ENCODE results near the gene MSRB3.

Gene MSRB3

DNA sequence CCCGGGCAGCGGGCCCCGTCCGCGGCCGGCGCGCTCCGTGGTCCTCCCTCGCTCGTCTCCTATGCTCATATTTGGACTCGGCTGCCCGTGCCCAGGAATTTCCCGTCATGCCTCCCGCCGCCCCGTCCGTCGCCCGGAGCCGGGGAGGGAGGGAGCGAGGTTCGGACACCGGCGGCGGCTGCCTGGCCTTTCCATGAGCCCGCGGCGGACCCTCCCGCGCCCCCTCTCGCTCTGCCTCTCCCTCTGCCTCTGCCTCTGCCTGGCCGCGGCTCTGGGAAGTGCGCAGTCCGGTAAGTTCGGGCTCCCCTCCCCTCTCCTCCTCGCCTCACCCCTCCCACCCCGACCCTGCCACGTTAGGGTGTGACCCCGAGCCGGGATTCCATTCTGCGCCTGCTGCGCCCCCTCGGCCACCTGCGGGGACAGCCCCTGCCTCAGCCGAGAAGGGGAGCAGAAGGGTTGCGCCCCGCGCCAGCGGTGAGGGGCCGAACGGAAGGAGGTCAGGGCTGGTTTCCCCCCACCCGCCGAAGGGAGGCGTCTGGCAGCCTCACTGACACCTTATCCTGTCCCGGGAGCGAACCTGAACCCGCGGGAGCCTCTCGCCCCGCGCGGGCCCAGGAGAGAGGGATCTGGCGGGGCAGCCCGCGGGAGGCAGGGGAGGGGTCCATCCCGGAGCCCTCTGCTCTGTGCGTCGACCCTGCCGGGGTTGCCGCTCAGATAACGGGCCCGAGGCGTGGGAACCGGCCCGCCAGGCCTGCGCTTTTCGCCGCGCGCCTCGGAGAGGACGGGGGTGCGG lies at the start of gene MSRB3:
Gene MSRB3, plus strand, starts transcription at position 108 of the 793 bp plus-strand sequence. CDS start 29,897 bp downstream, outside the sequence.
- Histone ChIP-seq H3K9me3 (ENCODE audit: low read length) (no peaks in the 10 kb centered on the region), H2AFZ (ENCODE audit: low read depth, low read length) (peak within 1 kb of the TSS; percentile 98), H3K36me3 (ENCODE audit: insufficient read depth, low read length) (no peaks in the 10 kb centered on the region), H3K4me1 (ENCODE audit: insufficient read depth, low read length) (peaks cover 7% of the 10 kb centered on the region), H3K27me3 (ENCODE audit: insufficient read depth, low read length) (no peaks in the 10 kb centered on the region), H3K4me3 (ENCODE audit: low read length) (peak within 1 kb of the TSS; percentile 71)

- Histone ChIP-seq H3K27me3 (ENCODE audit: insufficient read depth, low read length) (no peaks in the 10 kb centered on the region), H3K4me3 (ENCODE audit: low read length) (no peak overlapping the region), H2AFZ (ENCODE audit: low read depth, low read length) (no peak overlapping the region), H3K4me1 (ENCODE audit: insufficient read depth, low read length) (no peaks in the 10 kb centered on the region), H3K36me3 (ENCODE audit: insufficient read depth, low read length) (peaks cover 14% of the 10 kb centered on the region), H3K9me3 (ENCODE audit: low read length) (peaks cover 7% of the 10 kb centered on the region)
These were observed 49.0 kb upstream of the MSRB3 start for GRCh38 chr12:65229441-65229840.

GRCh38 chr12:65232476-65233077 lies 45.9 kb upstream of the MSRB3 start:
- H3K36me3 ChIP-seq (ENCODE audit: insufficient read depth, low read length): peaks cover 13% of the 10 kb centered on the region
- peaks cover 6% of the 10 kb centered on the region for H3K9me3 ChIP-seq (ENCODE audit: low read length)
- no peaks in the 10 kb centered on the region for H3K4me1 ChIP-seq (ENCODE audit: insufficient read depth, low read length)
- H3K4me3 ChIP-seq (ENCODE audit: low read length): no peak overlapping the region
- no peaks in the 10 kb centered on the region for H3K27me3 ChIP-seq (ENCODE audit: insufficient read depth, low read length)
- H2AFZ ChIP-seq (ENCODE audit: low read depth, low read length): no peak overlapping the region

DNA sequence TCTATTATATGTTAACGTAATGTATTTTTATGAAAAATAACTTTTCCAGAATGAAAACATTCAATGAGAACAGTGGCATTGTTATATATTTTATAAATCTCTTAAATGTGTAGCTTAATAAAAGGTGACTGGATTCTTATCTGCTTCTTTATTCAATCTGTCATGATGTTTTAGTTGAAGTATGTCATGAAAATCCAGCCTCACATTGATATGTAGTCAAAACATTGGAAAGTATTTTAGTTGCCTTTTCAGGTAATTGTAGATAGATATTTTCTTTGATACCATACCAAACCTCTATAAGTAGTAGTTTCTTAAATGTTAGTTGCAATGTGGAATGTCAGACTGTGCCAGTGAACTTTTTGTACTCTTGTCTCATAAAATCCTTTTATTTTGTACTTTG lies 41.3 kb upstream of the MSRB3 start:
- Histone ChIP-seq H3K9me3 (ENCODE audit: low read length) (no peaks in the 10 kb centered on the region), H3K36me3 (ENCODE audit: insufficient read depth, low read length) (peaks cover 13% of the 10 kb centered on the region), H3K27me3 (ENCODE audit: insufficient read depth, low read length) (no peaks in the 10 kb centered on the region), H2AFZ (ENCODE audit: low read depth, low read length) (no peak overlapping the region), H3K4me1 (ENCODE audit: insufficient read depth, low read length) (no peaks in the 10 kb centered on the region), H3K4me3 (ENCODE audit: low read length) (no peak overlapping the region)

GRCh38 chr12:65238609-65239008 lies 39.9 kb upstream of the MSRB3 start:
- H3K9me3 ChIP-seq (ENCODE audit: low read length): no peaks in the 10 kb centered on the region
- no peak overlapping the region for H3K4me3 ChIP-seq (ENCODE audit: low read length)
- no peak overlapping the region for H2AFZ ChIP-seq (ENCODE audit: low read depth, low read length)
- no peaks in the 10 kb centered on the region for H3K27me3 ChIP-seq (ENCODE audit: insufficient read depth, low read length)
- no peaks in the 10 kb centered on the region for H3K4me1 ChIP-seq (ENCODE audit: insufficient read depth, low read length)
- H3K36me3 ChIP-seq (ENCODE audit: insufficient read depth, low read length): peaks cover 21% of the 10 kb centered on the region

DNA sequence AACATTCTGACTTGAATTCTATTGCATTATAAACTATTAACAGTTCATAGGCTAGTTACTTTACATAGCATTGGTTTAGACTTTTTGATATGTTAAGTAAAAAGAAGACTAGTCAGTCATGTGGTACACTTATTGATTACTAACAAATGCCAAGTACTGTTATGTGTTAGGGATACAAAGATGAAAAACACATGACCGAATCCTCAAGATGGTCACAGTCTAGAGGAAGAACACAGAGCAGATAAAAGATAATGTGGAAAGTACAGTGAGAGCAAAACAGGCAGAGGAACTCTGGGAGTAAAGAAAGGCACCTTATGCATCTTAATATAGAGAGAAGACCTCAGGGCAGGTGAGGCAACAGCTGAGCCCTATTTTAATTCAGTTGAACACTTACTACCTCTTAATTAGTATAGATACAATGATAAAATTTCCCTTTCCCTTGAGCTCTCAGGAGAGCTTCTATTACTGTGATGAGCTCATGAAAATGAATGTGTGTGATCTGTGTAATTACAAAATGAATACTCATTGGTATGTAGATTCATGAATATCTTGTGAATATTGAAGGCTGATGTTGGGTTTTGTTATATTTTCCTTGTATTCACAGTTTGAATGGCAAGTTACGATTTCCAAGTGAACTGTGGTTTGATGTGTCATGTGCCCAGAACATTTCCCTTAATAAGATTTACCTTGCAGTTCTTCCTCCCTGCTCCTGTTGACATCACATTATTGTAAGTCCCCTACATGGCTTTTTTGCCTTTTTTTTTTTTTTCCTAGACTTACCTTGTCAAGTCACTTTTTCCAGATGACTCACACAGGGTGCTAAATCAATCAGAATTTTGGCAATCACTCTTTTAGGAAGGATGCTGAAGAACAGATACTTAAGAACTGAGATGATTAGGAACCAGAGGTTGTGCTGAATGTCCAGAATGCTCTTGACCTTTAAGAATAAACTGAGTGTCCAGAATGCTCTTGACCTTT lies 29.5 kb upstream of the MSRB3 start:
- Histone ChIP-seq H3K36me3 (ENCODE audit: insufficient read depth, low read length) (peaks cover 23% of the 10 kb centered on the region), H3K27me3 (ENCODE audit: insufficient read depth, low read length) (no peaks in the 10 kb centered on the region), H3K4me3 (ENCODE audit: low read length) (no peak overlapping the region), H2AFZ (ENCODE audit: low read depth, low read length) (no peak overlapping the region), H3K9me3 (ENCODE audit: low read length) (no peaks in the 10 kb centered on the region), H3K4me1 (ENCODE audit: insufficient read depth, low read length) (no peaks in the 10 kb centered on the region)

- Histone ChIP-seq H3K4me3 (ENCODE audit: low read length) (no peak overlapping the region), H3K36me3 (ENCODE audit: insufficient read depth, low read length) (no peaks in the 10 kb centered on the region), H3K27me3 (ENCODE audit: insufficient read depth, low read length) (no peaks in the 10 kb centered on the region), H3K9me3 (ENCODE audit: low read length) (no peaks in the 10 kb centered on the region), H3K4me1 (ENCODE audit: insufficient read depth, low read length) (no peaks in the 10 kb centered on the region), H2AFZ (ENCODE audit: low read depth, low read length) (no peak overlapping the region)
These were observed 26.0 kb upstream of the MSRB3 start for GRCh38 chr12:65252515-65252914.

DNA sequence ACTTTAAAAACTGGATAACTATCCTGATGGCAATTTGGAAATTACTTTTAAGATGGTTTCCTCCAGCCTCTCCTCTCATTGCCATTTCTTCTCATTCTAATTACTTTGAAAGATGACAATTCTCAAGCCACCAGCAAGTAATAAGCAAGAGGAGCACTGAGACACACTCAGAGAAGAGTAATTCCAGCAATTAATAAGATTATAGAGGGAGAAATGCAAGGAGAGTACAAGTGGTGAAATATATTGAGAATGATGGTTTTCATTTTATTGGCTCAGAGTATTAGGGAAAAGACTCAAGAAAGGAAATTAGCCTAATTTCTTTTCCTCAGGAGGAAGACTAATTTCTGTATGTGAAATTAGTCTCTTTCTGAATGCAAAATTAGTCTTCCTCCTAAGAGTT lies 20.5 kb upstream of the MSRB3 start:
- Histone ChIP-seq H2AFZ (ENCODE audit: low read depth, low read length) (no peak overlapping the region), H3K36me3 (ENCODE audit: insufficient read depth, low read length) (no peaks in the 10 kb centered on the region), H3K27me3 (ENCODE audit: insufficient read depth, low read length) (no peaks in the 10 kb centered on the region), H3K9me3 (ENCODE audit: low read length) (no peaks in the 10 kb centered on the region), H3K4me3 (ENCODE audit: low read length) (no peak overlapping the region), H3K4me1 (ENCODE audit: insufficient read depth, low read length) (no peaks in the 10 kb centered on the region)

DNA sequence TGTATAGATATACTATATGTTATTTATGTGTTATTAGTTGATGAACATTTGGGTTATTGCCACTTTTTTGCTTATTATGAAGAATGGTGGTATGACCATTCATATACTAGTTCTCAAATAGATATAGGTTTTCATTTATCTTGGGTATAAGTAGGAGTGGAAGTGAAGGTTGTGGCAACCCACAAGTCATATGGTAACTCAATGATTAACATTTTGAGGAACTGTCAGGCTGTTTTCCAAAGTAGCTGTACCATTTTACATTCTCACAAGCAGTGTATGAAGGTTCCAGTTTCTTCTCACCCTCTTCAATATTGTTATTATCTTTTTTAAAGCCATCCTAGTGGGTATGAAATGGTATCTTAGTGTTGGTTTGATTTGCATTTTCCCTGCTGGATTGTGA lies 19.0 kb upstream of the MSRB3 start:
- H3K4me3 ChIP-seq (ENCODE audit: low read length): no peak overlapping the region
- H3K9me3 ChIP-seq (ENCODE audit: low read length): no peaks in the 10 kb centered on the region

GRCh38 chr12:65263777-65264176 lies 14.7 kb upstream of the MSRB3 start:
- Histone ChIP-seq H3K4me1 (ENCODE audit: insufficient read depth, low read length) (no peaks in the 10 kb centered on the region), H2AFZ (ENCODE audit: low read depth, low read length) (no peak overlapping the region), H3K9me3 (ENCODE audit: low read length) (no peaks in the 10 kb centered on the region), H3K4me3 (ENCODE audit: low read length) (no peak overlapping the region), H3K27me3 (ENCODE audit: insufficient read depth, low read length) (no peaks in the 10 kb centered on the region), H3K36me3 (ENCODE audit: insufficient read depth, low read length) (no peaks in the 10 kb centered on the region)

More for the DNA sequence above, 19.0 kb upstream of the MSRB3 start:
- Histone ChIP-seq H3K27me3 (ENCODE audit: insufficient read depth, low read length) (no peaks in the 10 kb centered on the region), H3K36me3 (ENCODE audit: insufficient read depth, low read length) (no peaks in the 10 kb centered on the region), H2AFZ (ENCODE audit: low read depth, low read length) (no peak overlapping the region), H3K4me1 (ENCODE audit: insufficient read depth, low read length) (no peaks in the 10 kb centered on the region)

- Histone ChIP-seq H3K4me3 (ENCODE audit: low read length) (no peak overlapping the region), H3K9me3 (ENCODE audit: low read length) (no peaks in the 10 kb centered on the region), H3K36me3 (ENCODE audit: insufficient read depth, low read length) (no peaks in the 10 kb centered on the region), H2AFZ (ENCODE audit: low read depth, low read length) (no peak overlapping the region), H3K27me3 (ENCODE audit: insufficient read depth, low read length) (no peaks in the 10 kb centered on the region), H3K4me1 (ENCODE audit: insufficient read depth, low read length) (no peaks in the 10 kb centered on the region)
These were observed 12.1 kb upstream of the MSRB3 start for GRCh38 chr12:65266408-65266807.

GRCh38 chr12:65269603-65270002 lies 8.9 kb upstream of the MSRB3 start:
- no peaks in the 10 kb centered on the region for H3K27me3 ChIP-seq (ENCODE audit: insufficient read depth, low read length)
- H3K36me3 ChIP-seq (ENCODE audit: insufficient read depth, low read length): no peaks in the 10 kb centered on the region
- H3K4me3 ChIP-seq (ENCODE audit: low read length): no peak overlapping the region
- no peaks in the 10 kb centered on the region for H3K4me1 ChIP-seq (ENCODE audit: insufficient read depth, low read length)
- H2AFZ ChIP-seq (ENCODE audit: low read depth, low read length): no peak overlapping the region
- no peaks in the 10 kb centered on the region for H3K9me3 ChIP-seq (ENCODE audit: low read length)
